Measurements from ENCODE around the gene AGAP1. TPM values are rescaled to one million over a fixed set of nuclear protein-coding genes. Genes with fewer than 3 reads are reported as not detected.

Gene AGAP1
- total RNA-seq, 1 donor from 2014 or later, result 54.7 TPM

GRCh38 chr2:235836491-235836911, 342.7 kb downstream of the AGAP1 start:
- Mint-ChIP-seq H3K27ac (ENCODE audit: unreplicated experiment) (peak overlapping the region; percentile 7), H3K4me3 (no peak overlapping the region), H3K4me1 (peaks cover 5% of the 10 kb centered on the region), H3K9me3 (no peaks in the 10 kb centered on the region), H3K36me3 (ENCODE audit: low read depth) (peaks cover 2% of the 10 kb centered on the region), H3K27me3 (ENCODE audit: low read depth) (no peaks in the 10 kb centered on the region)
- TF ChIP-seq CTCF (conservative IDR thresholded peaks at IDR 0.05), result no peak
- no peak for DNase-seq (ENCODE audit: low read depth, low spot score)

GRCh38 chr2:235839226-235839625, 345.4 kb downstream of the AGAP1 start:
- H3K4me3 Mint-ChIP-seq, result no peak overlapping the region
- DNase-seq (ENCODE audit: low read depth, low spot score), result no peak
- no peak overlapping the region for H3K27ac Mint-ChIP-seq (ENCODE audit: unreplicated experiment)
- no peaks in the 10 kb centered on the region for H3K9me3 Mint-ChIP-seq
- peaks cover 5% of the 10 kb centered on the region for H3K36me3 Mint-ChIP-seq (ENCODE audit: low read depth)
- peaks cover 17% of the 10 kb centered on the region for H3K4me1 Mint-ChIP-seq
- no peak for TF ChIP-seq CTCF (conservative IDR thresholded peaks at IDR 0.05)
- H3K27me3 Mint-ChIP-seq (ENCODE audit: low read depth), result no peaks in the 10 kb centered on the region

GRCh38 chr2:235839974-235840373, 346.1 kb downstream of the AGAP1 start:
- peaks cover 22% of the 10 kb centered on the region for H3K4me1 Mint-ChIP-seq
- TF ChIP-seq CTCF (conservative IDR thresholded peaks at IDR 0.05), result no peak
- H3K9me3 Mint-ChIP-seq, result no peaks in the 10 kb centered on the region
- H3K36me3 Mint-ChIP-seq (ENCODE audit: low read depth), result peaks cover 5% of the 10 kb centered on the region
- no peak overlapping the region for H3K4me3 Mint-ChIP-seq
- H3K27me3 Mint-ChIP-seq (ENCODE audit: low read depth), result no peaks in the 10 kb centered on the region
- no peak overlapping the region for H3K27ac Mint-ChIP-seq (ENCODE audit: unreplicated experiment)
- DNase-seq (ENCODE audit: low read depth, low spot score), result no peak

GRCh38 chr2:235841863-235842262, 348.0 kb downstream of the AGAP1 start:
- peak overlapping the region; percentile 71 for H3K27ac Mint-ChIP-seq (ENCODE audit: unreplicated experiment)
- peaks cover 5% of the 10 kb centered on the region for H3K36me3 Mint-ChIP-seq (ENCODE audit: low read depth)
- H3K4me1 Mint-ChIP-seq, result peaks cover 17% of the 10 kb centered on the region
- no peaks in the 10 kb centered on the region for H3K9me3 Mint-ChIP-seq
- H3K27me3 Mint-ChIP-seq (ENCODE audit: low read depth), result no peaks in the 10 kb centered on the region
- H3K4me3 Mint-ChIP-seq, result no peak overlapping the region
- no peak for DNase-seq (ENCODE audit: low read depth, low spot score)
- TF ChIP-seq CTCF (conservative IDR thresholded peaks at IDR 0.05), result no peak

GRCh38 chr2:235842941-235843340, 349.1 kb downstream of the AGAP1 start:
- H3K27ac Mint-ChIP-seq (ENCODE audit: unreplicated experiment), result peak overlapping the region; percentile 15
- peaks cover 5% of the 10 kb centered on the region for H3K36me3 Mint-ChIP-seq (ENCODE audit: low read depth)
- H3K4me3 Mint-ChIP-seq, result no peak overlapping the region
- no peak for TF ChIP-seq CTCF (conservative IDR thresholded peaks at IDR 0.05)
- no peak for DNase-seq (ENCODE audit: low read depth, low spot score)
- peaks cover 17% of the 10 kb centered on the region for H3K4me1 Mint-ChIP-seq
- no peaks in the 10 kb centered on the region for H3K9me3 Mint-ChIP-seq
- H3K27me3 Mint-ChIP-seq (ENCODE audit: low read depth), result no peaks in the 10 kb centered on the region

All from neural crest cell (in vitro differentiated cells).